ENCODE data around the gene MATN1. TPM values are rescaled to one million over a fixed set of nuclear protein-coding genes. Genes with fewer than 3 reads are reported as not detected.
"Not testable (repeated sequence)": the region's sequence is repeated elsewhere in the genome, so short reads cannot be mapped to it uniquely, and the experiment has no call there.

MATN1 gene, protein sequence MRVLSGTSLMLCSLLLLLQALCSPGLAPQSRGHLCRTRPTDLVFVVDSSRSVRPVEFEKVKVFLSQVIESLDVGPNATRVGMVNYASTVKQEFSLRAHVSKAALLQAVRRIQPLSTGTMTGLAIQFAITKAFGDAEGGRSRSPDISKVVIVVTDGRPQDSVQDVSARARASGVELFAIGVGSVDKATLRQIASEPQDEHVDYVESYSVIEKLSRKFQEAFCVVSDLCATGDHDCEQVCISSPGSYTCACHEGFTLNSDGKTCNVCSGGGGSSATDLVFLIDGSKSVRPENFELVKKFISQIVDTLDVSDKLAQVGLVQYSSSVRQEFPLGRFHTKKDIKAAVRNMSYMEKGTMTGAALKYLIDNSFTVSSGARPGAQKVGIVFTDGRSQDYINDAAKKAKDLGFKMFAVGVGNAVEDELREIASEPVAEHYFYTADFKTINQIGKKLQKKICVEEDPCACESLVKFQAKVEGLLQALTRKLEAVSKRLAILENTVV
- 2.7 TPM for total RNA-seq

DNA sequence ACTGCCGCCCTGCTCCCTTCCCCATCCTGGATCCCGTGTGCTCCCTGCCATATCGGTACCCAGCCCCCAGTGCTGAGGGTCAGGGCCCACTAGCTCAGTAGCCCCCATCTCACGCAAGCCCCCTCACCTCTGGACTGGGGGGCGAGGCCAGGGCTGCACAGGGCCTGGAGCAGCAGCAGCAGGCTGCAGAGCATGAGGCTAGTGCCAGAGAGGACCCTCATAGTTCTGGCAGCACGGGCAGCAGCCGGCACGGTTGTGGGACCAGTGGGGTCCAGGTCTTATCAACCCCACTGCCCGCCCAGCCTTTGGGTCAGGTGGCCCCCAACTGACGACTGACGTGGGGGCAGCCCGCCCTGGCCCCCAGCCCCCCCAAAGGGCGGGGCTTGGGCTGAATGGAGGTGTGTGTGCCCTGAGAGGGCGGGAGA is at the start of gene MATN1:
Gene MATN1 (minus strand): TSS at position 255 of the 425 bp plus-strand sequence. CDS start 34 bp downstream, at position 221.
- no peak for DNase-seq (ENCODE audit: low read depth in 2 of 3, low spot score in 2 of 3)

DNA sequence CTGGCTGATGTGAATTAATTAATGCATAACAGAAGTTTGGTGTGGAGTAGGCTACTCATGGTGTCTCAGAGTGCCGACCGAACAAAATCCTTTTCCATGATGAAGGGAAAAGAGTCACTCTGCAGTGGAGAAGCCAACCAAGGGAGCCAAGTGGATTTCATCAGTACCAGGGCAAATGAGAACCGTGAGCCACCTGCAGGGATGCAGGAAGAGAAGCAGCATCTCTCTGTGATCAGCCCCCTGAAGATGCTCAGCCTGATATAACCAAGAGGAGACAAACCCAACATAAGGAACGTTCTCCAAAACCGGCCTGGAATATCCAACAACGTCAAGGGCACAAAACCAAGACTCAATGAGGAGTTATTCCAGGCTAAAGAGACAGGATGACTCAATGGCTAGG is 47.6 kb upstream of the MATN1 start:
- no peak for DNase-seq (ENCODE audit: low read depth in 2 of 3, low spot score in 2 of 3)

DNA sequence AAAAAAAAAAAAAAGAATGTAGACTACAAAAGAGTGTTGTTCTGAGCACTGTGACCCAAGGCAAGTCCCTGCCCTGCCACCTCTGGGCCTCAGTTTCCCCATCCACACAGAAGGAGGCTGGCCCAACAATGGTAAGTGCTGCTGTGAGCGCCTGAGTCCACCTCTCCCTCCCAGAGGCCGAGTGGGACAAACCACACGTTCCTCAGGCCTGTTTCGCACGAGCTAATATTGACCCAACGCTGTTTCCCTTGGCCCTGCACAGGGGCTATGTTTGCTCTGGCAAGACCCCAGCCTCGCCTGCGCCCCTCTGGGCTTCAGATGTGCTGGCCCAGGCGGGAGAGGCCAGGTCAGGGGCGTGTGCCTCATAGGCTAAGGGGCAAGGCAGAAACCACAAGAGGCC is 46.8 kb upstream of the MATN1 start:
- DNase-seq (ENCODE audit: low read depth in 2 of 3, low spot score in 2 of 3) = no peak

DNA sequence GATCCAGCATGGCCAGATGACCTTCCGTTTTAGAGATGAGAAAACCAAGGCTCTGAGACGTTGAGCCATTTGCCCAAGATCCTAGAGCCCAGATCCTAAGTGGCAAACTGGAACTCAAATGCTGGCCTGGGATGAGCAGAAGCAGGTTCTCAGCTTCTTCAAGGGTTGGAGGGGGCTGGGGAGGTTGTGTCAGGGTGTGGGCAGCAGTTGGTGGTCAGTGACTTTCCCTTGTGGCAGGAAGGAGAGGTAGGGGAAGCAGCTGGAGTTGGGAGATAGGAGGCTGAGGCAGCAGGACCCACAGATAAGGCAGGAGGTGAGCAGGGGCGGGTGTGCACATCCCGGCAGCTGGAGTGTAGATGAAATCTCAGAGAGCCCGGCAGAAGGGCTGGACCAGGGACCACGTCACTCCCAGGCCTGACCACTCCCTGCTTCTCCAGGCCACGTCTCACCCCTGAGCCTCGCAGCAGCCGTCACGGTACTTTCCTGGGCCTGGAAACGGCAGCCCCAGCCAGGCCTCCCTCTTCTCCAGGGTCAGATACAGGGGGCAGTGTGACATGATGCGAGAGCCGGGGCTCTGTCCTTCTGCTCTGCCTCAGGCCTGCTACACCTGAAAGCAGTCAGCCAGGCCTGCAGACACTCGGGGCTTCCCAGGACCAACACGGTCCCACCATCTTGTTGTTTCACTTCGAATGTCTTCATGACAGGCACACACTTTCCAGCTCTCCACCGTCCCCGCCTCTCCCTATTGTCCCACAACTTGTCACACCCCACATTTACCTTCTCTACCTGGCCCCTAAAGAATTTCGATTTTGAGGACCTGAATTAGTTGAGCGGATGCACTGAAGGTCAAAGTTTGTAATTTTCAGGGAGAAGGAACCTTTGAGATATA is 45.7 kb upstream of the MATN1 start:
- DNase-seq (ENCODE audit: low read depth in 2 of 3, low spot score in 2 of 3) = peak in 2 of 3 donors; percentile 94 to 98

DNA sequence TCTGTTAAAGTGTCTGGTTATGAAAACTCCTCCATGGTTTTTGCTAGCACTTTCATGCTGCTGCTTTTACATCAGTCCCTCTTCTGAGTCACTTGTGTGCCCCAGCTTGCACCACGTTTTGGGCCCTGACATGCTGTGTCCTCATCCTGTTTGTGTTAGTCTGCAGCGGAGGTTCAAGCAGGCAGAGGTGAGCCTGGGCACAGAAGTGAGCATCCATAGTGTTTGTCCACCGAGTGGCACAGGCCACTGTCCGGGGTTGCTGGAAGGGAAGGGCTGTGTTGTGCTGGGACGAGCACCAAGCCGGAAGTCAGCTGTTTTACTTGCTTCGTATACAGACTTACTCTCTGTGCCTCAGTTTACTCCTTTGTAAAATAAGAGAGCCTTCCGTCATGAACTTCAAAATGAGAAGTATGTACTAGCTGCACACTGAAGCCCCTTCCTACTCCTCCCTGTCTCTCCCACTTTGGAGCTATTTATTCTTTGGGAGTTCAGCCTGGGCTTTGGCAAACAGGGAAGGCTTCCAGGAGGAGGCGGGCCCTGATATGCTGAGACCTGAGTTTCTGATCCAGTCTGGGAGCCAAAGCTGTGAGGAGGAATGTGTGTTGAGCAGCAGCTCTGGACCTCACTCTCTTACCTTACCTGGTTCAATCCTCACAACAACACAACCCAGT is 44.9 kb upstream of the MATN1 start:
- DNase-seq (ENCODE audit: low read depth in 2 of 3, low spot score in 2 of 3) = no peak

DNA sequence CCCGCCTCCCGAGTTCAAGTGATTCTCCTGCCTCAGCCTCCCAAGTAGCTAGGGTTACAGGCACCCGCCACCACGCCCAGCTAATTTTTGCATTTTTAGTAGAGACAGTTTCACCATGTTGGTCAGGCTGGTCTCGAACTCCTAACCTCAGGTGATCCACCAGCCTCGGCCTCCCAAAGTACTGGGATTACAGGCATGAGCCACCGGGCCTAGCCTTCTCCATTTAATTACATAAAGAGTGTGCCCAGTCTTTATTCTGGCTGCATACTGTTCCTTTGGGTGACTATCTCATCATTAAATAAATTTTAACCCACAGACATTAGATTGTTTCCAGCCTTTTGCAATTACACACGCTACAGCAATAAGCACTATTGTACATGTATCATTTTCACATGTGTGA is 43.6 kb upstream of the MATN1 start:
- not testable (repeated sequence) for DNase-seq (ENCODE audit: low read depth in 2 of 3, low spot score in 2 of 3)

DNA sequence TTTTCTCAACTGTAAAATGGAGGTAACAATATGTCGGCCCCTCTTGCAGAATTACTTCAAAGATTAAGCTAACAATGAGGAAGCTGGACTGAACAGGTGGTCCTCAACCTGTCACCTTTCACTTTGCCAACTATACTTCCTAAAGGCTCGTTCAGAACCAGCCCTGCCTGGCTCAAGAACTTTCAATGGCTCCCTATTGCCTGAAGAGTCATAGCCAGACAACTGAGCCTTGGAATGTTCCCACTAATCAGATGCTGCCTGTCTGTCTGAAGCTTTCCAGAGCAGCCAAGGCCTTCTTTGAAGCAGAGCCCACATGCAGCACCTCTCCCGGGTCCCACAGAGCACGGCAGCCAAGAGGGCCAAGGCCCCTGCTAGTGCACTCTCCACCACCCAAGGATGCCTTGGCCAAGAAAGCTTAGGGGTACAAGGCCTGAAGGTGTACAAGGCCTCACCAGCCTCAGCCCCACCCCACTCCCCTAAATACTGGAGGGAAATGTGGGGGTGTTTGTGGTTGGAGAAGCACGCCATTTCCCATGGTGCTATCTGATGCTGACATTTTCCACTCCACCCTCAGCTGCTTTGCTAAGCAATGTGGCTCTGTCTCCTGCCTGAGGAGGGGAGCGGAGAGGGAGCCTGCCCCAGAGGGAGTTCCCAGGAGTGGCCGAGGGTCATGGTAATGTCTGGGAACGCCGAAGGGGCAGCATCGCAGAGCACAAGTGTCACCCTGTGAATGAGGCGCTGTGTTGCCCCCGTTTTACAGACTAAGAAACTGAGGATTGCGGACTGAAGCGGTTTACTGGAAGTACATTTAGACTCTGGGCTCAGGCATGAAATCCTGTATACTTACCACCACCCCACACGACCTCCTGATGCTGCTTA is 42.4 kb upstream of the MATN1 start:
- no peak for DNase-seq (ENCODE audit: low read depth in 2 of 3, low spot score in 2 of 3)

DNA sequence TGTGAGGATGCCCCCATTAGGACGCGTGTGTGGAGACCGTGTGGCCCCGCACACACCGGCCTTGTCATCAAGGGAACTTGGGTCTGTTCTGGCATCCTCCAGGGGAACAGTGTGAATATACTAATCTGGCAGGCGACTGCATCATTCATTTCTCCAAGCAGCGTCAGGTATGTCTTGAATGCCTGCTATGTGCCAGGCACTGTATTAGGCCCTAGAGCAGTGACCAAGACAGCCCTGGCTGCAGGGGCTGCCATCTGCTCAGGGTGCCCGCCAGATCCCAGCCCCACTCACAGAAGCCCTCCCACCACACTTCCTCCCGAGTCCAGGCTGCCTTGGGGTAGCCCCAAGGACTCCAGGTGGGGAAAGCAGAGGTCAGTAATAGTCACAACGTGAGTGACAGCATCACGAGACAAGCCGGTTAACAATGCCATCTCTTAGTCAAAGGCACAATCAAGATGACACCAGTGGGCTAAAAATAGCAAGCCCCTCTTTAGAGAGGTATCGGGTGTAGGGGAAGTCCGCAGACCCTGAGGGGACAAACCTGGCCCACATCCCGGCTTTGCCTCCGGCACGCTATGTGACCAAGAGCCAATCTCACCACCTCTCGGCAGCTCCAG is 41.7 kb upstream of the MATN1 start:
- no peak for DNase-seq (ENCODE audit: low read depth in 2 of 3, low spot score in 2 of 3)

DNA sequence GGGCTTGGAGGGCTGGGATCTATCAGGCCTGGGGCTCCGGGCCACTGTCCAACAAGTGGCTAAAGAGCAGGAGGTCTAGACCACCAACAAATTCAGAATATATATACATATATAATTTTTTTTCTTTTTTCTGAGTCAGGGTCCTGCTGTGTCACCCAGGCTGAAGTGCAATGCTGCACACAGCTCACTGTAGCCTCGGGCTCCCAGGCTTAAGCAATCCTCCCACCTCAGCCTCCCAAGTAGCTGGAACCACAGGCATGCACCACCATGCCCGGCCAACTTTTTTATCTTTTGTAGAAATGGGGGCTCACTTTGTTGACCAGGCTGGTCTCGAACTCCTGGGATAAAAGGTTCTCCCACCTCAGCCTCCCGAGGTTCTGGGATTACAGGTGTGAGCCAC is 41.0 kb upstream of the MATN1 start:
- DNase-seq (ENCODE audit: low read depth in 2 of 3, low spot score in 2 of 3) = no peak

DNA sequence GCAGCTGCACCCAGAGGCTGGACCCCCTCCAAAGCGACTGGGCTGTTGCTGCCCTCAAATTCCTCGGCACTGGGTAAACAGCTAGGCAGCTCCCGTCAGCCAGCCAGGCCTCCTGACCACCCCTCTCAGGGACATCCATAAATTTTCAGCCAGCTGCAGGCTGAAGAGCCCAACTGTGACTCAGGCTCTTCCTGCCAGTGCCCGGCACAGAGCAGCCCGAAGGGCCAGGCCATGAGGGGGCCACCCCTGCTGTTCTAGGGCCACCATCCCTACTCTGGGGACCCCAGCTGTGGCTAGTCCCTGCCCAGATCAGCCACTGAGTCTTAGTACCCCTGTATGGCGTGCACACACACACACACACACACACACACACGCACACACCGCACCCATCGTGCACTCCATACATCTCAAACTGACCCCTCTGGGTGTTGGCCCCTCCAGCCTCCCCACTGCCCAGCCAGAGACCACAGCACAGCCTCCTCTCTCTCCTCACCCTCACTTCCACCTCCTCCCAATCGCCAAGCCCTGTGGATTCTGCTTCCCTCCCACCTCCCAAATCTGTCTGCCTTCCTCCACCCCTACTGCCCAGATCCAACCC is 40.4 kb upstream of the MATN1 start:
- no peak for DNase-seq (ENCODE audit: low read depth in 2 of 3, low spot score in 2 of 3)

DNA sequence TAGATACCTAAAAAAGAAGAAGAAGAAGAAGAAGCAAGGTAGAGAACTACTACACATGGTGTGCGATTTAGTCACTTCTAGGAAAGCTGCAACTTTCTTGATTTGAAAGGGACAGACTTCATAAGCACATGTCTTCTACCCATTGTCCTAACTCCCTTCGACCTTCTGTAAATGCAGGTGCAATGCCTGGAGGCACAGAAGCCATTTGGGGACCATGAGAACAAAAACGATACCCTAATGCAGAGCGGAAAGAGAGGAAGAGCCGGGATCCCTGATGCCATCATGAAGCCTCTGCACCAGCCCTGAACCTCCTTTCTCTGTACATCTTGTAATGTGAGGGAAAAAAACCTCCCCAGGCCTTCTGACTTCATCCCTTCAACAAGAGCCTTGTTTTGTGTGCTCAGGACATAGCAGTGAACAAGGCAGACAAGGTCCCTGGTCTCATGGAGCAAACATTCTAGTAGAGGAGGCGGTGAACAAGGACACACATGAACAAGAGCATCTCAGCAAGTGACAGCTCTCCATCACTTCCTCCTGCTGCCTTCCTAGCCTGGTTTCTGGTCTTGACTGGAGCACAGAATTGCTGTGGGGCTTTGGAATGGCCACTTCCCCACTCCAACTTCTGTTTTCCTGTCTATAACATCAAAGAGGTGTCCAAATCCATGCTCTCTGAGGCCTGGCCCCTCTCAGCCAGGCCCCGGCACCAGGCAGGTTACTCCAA is 39.7 kb upstream of the MATN1 start:
- no peak for DNase-seq (ENCODE audit: low read depth in 2 of 3, low spot score in 2 of 3)

DNA sequence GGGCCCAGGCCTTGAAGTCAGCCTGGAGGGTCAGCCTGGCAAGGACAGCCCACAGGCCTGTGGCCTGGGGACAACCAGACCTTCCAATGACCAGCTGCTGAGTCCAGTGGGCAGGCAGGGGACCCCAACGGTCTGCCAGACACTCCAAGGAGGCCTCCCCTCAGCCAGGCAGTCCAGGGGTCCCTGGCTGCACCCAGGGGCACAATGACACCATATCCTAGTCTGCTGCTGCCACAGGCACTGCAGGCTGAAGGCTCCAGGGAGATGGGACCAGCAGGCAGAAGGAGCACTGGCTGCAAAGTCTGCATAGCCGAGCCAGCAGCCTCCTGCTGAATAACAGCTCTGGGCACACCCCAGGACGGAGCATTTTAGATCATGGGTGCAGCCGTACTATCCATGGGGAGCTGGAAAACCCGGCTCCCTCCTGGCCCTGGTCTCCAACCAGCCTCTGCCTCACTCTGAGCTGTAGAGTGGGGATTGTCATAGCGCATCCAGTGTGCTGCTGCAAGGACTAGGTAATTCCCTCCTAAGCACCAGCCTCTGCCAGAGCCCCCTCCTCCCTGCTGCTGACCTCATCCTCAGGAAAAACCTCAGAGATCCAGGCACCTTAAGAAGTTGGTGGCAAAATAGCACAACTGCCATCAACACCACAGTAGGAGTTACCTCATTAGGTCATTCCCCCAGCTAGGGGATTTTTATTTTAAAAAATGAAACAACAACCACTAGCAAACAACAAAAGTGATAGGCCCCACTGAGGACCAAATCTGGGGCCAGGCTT is 39.0 kb upstream of the MATN1 start:
- DNase-seq (ENCODE audit: low read depth in 2 of 3, low spot score in 2 of 3) = no peak

DNA sequence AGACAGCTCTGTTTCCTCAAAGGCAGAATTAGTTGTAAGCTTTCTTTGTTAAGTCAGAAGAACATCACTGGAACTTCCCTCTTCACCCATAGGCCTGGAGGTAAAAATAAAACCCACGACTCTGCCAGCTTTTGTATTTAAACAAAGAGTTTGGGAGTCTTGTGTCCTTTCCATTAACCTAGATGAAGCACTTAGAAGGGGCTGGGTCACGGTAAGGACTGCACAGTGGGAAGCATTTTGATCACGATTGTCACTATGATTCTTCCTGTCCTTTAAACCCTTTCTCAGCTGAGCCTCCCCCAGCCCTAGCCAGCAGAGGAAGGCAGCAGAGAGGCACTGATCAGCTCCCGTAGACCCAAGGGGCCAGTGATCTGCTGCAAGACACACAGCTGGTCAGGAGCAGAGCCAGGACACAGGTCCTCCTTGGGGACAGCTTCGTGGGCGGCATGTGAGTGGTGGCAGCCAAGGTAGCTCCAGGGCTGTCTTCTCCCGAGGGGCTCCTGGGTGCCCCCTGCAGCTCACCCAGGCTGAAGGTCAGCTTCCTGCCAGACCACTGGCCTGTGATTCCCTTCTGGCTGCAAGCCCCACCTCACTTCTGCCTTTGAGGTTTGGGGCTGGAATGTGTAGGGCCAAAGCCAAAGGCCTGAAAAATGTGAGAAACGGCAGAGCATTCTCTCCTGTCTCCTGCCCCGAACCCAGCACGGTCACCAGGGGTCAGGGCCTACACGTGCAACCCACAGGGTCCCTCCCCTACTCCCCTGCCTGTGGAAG is 38.2 kb upstream of the MATN1 start:
- DNase-seq (ENCODE audit: low read depth in 2 of 3, low spot score in 2 of 3) = no peak

DNA sequence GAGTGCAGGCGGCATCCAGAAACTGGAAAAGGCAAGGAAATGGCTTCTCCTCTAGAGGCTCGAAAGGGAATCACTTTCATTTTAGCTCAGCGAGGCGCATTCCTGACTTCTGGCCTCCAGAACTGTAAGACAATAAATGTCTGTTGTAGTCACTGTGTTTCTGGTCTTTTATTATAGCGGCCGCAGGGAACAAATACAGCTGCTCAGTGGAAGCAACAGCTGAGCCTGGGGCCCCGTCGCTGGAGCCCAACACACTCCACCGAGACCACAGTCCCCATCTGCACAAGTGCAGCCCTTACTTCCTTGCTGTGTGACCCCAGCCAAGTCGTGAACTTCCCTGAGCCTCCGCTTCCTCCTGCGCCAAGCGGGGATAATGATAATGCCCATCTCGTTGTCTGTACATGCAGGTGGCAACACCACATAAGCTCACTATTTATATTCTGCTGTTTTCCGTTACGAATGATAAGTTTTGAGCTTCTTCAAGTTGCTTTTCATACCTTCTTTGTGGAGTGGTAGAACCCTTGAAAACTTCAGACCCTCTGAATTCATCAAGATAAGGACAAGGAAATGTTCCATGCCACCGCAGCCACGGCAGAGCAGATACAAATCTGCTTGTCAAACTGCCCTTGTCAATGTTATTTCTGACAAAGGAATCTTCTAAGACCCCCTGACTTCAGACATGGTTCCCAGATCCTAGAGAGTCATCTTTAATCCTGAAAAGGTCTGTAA is 37.4 kb upstream of the MATN1 start:
- DNase-seq (ENCODE audit: low read depth in 2 of 3, low spot score in 2 of 3) = peak in 1 of 3 donors; percentile 48

DNA sequence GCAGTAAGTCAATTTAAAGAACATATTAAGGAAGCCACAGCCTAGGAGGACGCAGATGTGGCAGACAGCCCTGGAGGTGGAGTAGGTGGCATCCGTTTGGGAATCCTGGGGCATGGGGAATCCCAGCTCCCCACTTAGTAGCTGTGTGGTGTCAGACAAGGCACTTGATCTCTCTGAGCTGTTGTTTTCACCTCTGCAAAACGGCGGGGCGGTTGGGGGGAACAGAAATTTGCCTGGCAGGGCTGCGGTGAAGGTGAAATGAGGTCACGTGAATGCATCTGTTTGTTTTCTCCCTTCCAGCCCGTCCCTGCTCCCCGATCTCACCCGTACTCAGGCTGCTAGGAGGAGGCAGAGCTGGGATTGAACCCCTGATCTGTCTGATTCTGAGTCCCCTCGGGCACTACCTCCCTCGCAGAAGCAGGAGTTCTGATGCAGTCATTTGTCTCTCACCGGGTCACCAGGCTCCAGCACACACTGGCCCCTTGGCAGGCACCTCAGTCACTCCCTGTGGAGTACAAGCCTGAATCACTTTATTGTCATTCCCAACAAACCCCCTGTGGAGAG is 36.4 kb upstream of the MATN1 start:
- no peak for DNase-seq (ENCODE audit: low read depth in 2 of 3, low spot score in 2 of 3)

DNA sequence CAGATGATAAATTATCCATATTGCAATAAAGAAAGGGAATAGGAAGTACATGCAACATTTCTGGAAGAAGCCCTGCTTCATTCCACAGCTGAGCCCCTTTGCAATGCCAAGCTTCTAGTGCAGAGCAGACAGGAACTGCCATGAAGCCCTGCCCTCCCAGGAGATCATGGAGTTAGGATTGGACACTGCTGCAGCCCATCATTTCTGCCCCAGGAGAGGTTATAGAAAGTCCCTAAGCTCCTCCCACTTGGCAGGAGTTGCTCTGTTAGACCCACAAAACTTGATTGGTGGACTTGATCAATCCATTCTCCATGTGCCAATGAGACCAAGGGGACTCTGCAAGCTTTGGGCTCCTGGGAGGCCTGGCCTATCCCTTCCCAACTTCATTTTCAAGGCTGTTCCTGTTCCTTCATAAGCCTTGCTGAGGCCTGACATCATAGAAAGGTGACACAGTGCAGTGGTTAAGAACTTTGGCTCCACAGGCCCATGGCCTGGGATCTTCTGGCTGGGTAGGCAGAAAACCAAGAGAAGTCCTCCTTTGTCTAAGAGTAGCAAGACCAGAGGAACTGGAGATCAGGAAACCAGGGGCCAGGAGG is 35.5 kb upstream of the MATN1 start:
- peak in 1 of 3 donors; percentile 45 for DNase-seq (ENCODE audit: low read depth in 2 of 3, low spot score in 2 of 3)

All from hematopoietic multipotent progenitor cell (in vitro differentiated cells).